Measurements from ENCODE around the gene HLCS. TPM values are rescaled to one million over a fixed set of nuclear protein-coding genes. Genes with fewer than 3 reads are reported as not detected.
A peak's percentile ranks its signal among the peaks of the same experiment; 100 is the strongest.

Gene HLCS
- total RNA-seq, 4 donors from 2014 or later, result 3.1 to 19.4 (median 8.9) TPM

GRCh38 chr21:36732217-36732616 is 234.3 kb downstream of the HLCS start:
- TF ChIP-seq CTCF (IDR thresholded peaks at IDR 0.05), result no peak
- TF ChIP-seq POLR2A (IDR thresholded peaks at IDR 0.05), result no peak
- DNase-seq (ENCODE audit: low spot score in 2 of 2), result peak in 1 of 2 donors; percentile 63

GRCh38 chr21:36730291-36731281 is 235.9 kb downstream of the HLCS start:
- WGBS, 2 donors, result 83 to 86% methylated on average over 30 of the region's 30 CpGs
- no peak overlapping the region for H3K4me3 ChIP-seq (ENCODE audit: low read depth, poor library complexity, severe bottlenecking)
- intact Hi-C loops (cut with DNase I; ENCODE audit: low total_unique reads), result no loop called here
- no peak for TF ChIP-seq CTCF (IDR thresholded peaks at IDR 0.05)
- TF ChIP-seq POLR2A (IDR thresholded peaks at IDR 0.05), result no peak
- DNase-seq (ENCODE audit: low spot score in 2 of 2), result peak in 1 of 2 donors; percentile 49

More at GRCh38 chr21:36732217-36732616, 234.3 kb downstream of the HLCS start:
- 83 to 87% methylated on average over 14 of the region's 14 CpGs for WGBS, 2 donors
- no peak overlapping the region for H3K4me3 ChIP-seq (ENCODE audit: low read depth, poor library complexity, severe bottlenecking)
- intact Hi-C loops (cut with DNase I; ENCODE audit: low total_unique reads), result no loop called here

DNA sequence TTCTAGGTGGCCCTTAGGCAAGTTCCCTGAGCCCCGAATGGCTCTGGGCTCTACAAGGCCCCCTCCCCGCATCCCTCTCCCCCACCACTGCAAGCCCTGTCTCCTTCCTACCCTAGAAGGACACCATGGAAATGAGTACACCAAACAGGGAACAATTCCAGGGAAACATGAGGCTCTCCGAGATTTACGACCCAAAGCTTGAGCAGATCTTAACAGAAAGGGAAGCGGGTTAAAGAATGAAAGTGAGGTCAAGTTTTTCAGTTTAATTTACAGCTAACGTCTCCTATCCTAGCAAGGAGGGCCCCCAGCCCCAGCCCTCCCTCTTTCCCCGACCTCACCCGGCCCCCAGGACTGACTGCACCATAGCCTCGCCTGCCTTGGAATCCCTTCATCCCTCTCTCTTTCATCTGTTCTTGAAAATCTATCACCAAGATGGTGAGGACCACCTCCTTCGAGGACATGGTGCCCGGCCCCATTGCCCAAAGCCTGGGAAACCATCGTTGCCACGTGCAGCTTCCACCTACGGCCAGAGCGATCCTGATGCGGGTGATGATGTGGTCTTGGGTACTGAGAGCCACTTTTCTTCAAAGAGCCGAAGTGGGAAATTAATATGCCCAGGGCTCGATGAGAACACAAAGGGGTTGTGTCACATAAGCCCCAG is 237.0 kb downstream of the HLCS start:
- H3K4me3 ChIP-seq (ENCODE audit: low read depth, poor library complexity, severe bottlenecking), result no peak overlapping the region
- peak in 1 of 2 donors; percentile 54 for DNase-seq (ENCODE audit: low spot score in 2 of 2)
- TF ChIP-seq CTCF (IDR thresholded peaks at IDR 0.05), result no peak
- no peak for TF ChIP-seq POLR2A (IDR thresholded peaks at IDR 0.05)
- 66 to 68% methylated on average over 18 of the region's 18 CpGs for WGBS, 2 donors
- intact Hi-C loops (cut with DNase I; ENCODE audit: low total_unique reads), result no loop called here

DNA sequence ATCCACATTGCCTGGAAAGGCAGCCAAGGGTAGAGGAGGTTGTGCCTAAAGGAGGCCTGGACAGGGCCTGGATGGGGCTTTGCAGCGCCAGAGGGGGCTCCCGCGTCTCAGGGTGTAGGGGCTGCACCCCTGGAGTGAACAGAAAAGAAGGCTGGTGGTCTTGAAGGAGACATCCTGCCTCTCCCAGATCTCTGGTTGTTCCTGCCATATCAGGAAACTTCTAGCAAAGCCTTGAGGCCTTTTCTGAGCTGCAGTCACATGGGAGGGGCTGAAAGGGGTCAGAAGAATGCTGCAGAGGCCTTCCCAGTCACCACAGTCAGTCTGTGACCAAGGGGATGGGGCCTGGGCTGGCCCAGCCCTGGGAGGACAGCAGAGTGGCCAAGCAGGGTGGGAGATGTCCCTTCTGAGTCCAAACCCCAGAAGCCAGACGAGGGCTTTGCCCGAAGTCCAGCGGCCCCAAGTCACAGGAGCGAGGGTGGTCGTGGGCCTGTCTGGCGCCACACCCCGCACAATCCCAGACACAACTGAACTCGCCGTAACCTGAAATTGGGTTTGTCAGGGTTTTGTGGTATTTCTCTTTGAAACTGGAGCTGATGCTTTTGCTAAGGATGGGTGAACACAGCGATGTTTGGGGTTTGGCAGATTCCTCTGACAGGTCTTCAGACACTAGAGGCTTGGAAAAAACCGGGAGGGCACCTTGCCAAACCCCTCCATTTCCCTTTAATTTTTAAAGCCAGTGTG is 237.9 kb downstream of the HLCS start:
- no peak overlapping the region for H3K4me3 ChIP-seq (ENCODE audit: low read depth, poor library complexity, severe bottlenecking)
- TF ChIP-seq CTCF (IDR thresholded peaks at IDR 0.05) (no peak), POLR2A (IDR thresholded peaks at IDR 0.05) (no peak)
- 70% methylated on average over 14 of the region's 14 CpGs for WGBS, 2 donors
- DNase-seq (ENCODE audit: low spot score in 2 of 2), result peak in 1 of 2 donors; percentile 74
- intact Hi-C loops (cut with DNase I; ENCODE audit: low total_unique reads), result no loop called here

DNA sequence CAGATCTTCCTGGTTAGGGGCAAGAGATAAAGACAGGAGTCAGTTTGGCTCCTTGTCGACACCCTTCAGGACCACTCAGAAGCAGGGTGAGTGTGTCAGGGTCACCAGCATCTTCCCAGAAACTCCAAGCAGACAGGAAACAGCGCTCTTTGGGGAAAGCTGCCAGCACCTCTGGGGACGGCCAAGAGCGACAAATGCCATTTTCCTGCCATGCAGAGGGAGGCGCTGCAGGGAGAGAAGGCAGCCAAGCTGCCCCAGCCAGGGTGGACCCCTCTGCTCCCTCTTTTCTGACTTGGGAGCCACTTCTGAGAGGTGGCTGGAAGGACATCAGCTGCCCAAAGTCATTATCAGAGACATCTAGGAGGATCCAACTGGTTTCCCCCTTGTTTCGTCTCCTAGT is 238.6 kb downstream of the HLCS start:
- intact Hi-C loops (cut with DNase I; ENCODE audit: low total_unique reads), result no loop called here
- no peak for TF ChIP-seq POLR2A (IDR thresholded peaks at IDR 0.05)
- TF ChIP-seq CTCF (IDR thresholded peaks at IDR 0.05), result no peak
- DNase-seq (ENCODE audit: low spot score in 2 of 2), result peak in 1 of 2 donors; percentile 29

More for the DNA sequence above, 238.6 kb downstream of the HLCS start:
- H3K4me3 ChIP-seq (ENCODE audit: low read depth, poor library complexity, severe bottlenecking), result no peak overlapping the region
- WGBS, 2 donors, result 81 to 87% methylated on average over 6 of the region's 6 CpGs
